ENCODE results near the gene SOX10.

GRCh38 chr22:37970864-37971263 is 13.5 kb downstream of the SOX10 start:
- TF ChIP-seq POLR2A (IDR thresholded peaks at IDR 0.05): no peak
- TF ChIP-seq, protein P1, sequence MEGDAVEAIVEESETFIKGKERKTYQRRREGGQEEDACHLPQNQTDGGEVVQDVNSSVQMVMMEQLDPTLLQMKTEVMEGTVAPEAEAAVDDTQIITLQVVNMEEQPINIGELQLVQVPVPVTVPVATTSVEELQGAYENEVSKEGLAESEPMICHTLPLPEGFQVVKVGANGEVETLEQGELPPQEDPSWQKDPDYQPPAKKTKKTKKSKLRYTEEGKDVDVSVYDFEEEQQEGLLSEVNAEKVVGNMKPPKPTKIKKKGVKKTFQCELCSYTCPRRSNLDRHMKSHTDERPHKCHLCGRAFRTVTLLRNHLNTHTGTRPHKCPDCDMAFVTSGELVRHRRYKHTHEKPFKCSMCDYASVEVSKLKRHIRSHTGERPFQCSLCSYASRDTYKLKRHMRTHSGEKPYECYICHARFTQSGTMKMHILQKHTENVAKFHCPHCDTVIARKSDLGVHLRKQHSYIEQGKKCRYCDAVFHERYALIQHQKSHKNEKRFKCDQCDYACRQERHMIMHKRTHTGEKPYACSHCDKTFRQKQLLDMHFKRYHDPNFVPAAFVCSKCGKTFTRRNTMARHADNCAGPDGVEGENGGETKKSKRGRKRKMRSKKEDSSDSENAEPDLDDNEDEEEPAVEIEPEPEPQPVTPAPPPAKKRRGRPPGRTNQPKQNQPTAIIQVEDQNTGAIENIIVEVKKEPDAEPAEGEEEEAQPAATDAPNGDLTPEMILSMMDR (IDR thresholded peaks at IDR 0.05): no peak
